Adipocyte (in vitro differentiated cells): ENCODE measurements around the gene ATPAF2.

Experiments used
- DNase-seq: peaks from one replicate; pipeline ENCODE4 v3.0.0-alpha.2; 2015; ENCODE audit warnings: low read depth
- H3K27me3 ChIP-seq: replicated peaks from 2 replicates; pipeline ENCODE4 v1.7.0; 2013; ENCODE audit warnings: mild to moderate bottlenecking, low read length, moderate library complexity; ENCODE audit not compliant: control insufficient read depth, insufficient read depth
- H3K36me3 ChIP-seq: 2 replicates; pipeline ENCODE4 v1.7.0; 2013; ENCODE audit warnings: low read length, mild to moderate bottlenecking, moderate library complexity; ENCODE audit not compliant: control insufficient read depth, insufficient read depth, severe bottlenecking
- H3K4me1 ChIP-seq: 2 replicates; pipeline ENCODE4 v1.7.0; 2013; ENCODE audit warnings: mild to moderate bottlenecking, low read length, moderate library complexity; ENCODE audit not compliant: control insufficient read depth, insufficient read depth
- H3K4me3 ChIP-seq: 2 replicates; pipeline ENCODE4 v1.7.0; 2013; ENCODE audit warnings: mild to moderate bottlenecking, low read length, moderate library complexity
- H3K9ac ChIP-seq: 2 replicates; pipeline ENCODE4 v1.7.0; 2013; ENCODE audit warnings: mild to moderate bottlenecking, low read length, moderate library complexity
- H3K9me3 ChIP-seq: 2 replicates; pipeline ENCODE4 v1.7.0; 2013; ENCODE audit warnings: mild to moderate bottlenecking, low read length, moderate library complexity; ENCODE audit not compliant: control insufficient read depth

Gene ATPAF2

DNA sequence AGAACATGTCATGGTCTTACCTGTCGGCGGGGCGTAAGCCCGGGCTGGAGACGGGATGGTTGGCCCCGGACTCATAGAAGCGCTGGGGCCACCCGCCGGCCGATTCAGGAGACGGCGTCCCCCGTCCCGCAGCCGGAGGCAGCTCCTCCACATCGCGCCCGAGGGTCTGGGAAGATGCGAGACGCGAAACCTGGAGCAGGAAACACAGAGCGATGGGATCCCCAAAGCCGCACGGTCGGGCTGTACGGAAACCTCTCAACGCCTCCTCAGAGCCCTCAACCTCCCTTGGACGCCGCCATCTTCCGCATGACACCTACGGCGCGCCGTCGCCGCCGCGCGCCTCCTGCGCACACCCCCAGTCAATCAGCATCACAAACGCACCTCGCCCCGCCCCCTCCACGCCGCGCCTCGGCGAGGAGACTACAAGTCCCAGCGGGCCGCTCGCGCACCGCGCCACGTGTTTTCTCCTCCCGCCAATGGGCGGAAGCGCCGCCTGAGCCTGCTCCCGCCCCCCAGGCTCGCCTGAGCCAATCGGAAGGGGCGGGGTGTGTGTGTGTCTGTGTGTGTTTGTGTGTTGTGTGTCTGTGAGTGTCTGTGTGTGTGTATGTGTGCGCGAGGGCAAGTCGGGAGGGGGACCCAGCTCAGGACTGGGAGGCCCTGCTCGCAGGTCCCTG is at the start of gene ATPAF2, which contains the start of gene GID4:
TSS of gene ATPAF2 (minus strand) at position 308 of the 674 bp plus-strand sequence. CDS start at position 153, 155 bp downstream.
TSS of gene GID4 (plus strand) at position 548 of the 674 bp plus-strand sequence. CDS start at position 605, 57 bp downstream.
- DNase-seq: peak; percentile 100

DNA sequence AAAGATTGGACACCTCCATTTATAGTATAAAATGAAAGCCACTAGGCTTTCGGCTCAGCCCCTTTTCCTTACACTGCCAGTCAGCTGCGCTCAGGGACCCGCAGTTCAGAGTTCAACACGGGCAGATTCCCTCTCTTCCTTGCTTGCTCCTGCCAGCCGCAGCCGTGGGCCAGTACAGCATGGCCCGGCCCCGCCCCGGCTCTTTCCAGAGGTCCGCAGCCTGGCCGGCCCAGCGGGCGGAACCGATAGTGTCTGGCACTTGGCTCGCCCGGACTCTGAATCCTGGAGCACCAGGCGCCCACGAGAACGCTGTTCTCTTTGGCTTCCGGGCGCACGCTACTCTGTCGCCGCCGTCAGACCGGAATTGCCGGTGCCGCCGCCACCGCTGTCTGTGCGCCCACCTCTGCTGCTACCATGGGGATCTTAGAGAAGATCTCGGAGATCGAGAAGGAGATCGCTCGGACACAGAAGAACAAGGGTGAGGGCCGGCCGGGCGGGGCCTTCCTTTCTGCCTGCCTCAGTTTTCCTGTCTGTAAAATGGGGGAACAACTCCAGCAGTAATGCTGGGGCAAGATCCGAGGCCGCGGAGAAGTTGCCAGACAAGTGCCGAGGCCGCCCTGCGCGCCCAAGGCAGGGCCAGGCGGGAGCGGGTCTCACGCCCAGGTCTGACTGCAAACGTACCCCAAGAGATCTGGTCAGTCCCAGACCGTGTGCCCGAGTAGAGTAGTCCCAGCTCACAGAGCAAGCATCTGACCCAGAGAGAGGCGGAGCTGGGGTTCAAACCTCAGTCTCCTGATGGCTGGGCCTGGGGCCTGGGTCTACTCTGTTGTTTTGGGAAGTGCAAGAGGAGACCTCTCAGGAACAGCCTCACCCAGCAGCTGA is 48.9 kb upstream of the ATPAF2 start, which contains the start of gene DRG2:
TSS of gene DRG2 (plus strand) at position 339 of the 882 bp plus-strand sequence. CDS start at position 415, 76 bp downstream.
- peaks cover 6% of the 10 kb centered on the region for H3K4me1 ChIP-seq
- peak; percentile 96 for DNase-seq
- peaks cover 10% of the 10 kb centered on the region for H3K36me3 ChIP-seq
- H3K9me3 ChIP-seq: no peaks in the 10 kb centered on the region
- peak within 1 kb of the TSS; percentile 96 for H3K9ac ChIP-seq
- peak within 1 kb of the TSS; percentile 97 for H3K4me3 ChIP-seq
- no peaks in the 10 kb centered on the region for H3K27me3 ChIP-seq

More for the DNA sequence above, at the start of gene ATPAF2, which contains the start of gene GID4:
- Histone ChIP-seq H3K27me3 (no peaks in the 10 kb centered on the region), H3K4me3 (peak within 1 kb of the TSS; percentile 98), H3K4me1 (peaks cover 34% of the 10 kb centered on the region), H3K9ac (peak within 1 kb of the TSS; percentile 93), H3K36me3 (no peaks in the 10 kb centered on the region), H3K9me3 (no peaks in the 10 kb centered on the region)

DNA sequence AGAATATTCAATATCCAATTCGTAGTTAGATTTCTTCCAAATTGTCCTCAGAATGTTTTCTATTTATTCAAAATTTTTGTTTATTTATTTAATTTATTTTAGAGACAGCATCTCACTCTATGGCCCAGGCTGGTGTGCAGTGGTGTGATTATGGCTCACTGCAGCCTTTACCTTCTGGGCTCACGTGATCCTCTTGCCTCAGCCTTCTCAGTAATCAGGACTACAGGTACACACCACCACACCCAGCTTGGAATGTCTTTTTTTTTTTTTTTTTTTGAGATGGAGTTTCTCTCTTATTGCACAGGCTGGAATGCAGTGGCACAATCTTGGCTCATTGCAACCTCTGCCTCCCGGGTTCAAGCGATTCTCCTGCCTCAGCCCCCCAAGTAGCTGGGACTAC is 45.3 kb upstream of the ATPAF2 start:
- H3K4me1 ChIP-seq: peaks cover 6% of the 10 kb centered on the region
- no peaks in the 10 kb centered on the region for H3K9me3 ChIP-seq
- no peak for DNase-seq
- H3K36me3 ChIP-seq: no peaks in the 10 kb centered on the region
- no peak overlapping the region for H3K4me3 ChIP-seq
- no peaks in the 10 kb centered on the region for H3K27me3 ChIP-seq
- H3K9ac ChIP-seq: no peak overlapping the region

DNA sequence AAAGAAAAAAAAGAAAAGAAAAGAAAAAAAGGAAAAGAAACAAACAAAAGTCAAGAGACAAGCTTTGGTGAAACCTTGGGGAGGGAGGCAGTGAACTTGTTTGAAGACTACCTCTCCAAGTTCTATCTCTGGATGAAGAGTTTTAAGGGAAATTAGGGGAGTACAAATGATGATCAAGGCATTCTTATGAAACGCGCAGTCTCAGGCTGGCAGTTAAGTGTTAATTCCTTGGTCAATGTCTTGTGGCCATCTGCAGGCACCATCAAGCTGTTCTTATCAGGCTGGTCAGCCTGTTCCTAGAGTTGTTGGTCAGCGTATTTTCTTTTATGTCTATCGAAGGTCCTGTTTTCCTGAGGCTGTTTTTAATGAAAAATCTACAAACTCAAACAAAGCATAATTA is 40.6 kb upstream of the ATPAF2 start:
- no peaks in the 10 kb centered on the region for H3K4me1 ChIP-seq
- H3K27me3 ChIP-seq: no peaks in the 10 kb centered on the region
- H3K4me3 ChIP-seq: no peak overlapping the region
- no peak overlapping the region for H3K9ac ChIP-seq
- H3K36me3 ChIP-seq: no peaks in the 10 kb centered on the region
- H3K9me3 ChIP-seq: no peaks in the 10 kb centered on the region
- no peak for DNase-seq

DNA sequence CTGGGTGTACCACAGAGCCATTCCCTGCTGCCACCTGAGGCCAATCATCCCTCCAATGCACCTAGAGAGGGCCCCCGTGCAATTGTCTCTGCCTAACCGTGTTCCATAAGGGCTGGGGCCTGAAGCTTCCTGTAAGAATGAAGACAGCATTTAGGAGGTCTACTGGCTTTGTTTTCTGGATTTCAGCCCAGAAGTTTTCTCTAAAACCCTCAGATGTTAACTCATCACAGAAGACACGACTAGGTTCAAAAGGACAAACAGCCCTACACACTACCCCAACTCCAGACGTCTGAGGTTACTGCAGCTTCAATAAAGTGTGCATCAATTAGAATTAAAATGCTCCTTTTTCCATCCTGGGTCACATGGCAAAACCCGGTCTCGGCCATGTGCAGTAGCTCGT is 38.0 kb upstream of the ATPAF2 start:
- Histone ChIP-seq H3K4me3 (no peak overlapping the region), H3K9me3 (no peaks in the 10 kb centered on the region), H3K9ac (no peak overlapping the region), H3K4me1 (no peaks in the 10 kb centered on the region), H3K27me3 (no peaks in the 10 kb centered on the region), H3K36me3 (no peaks in the 10 kb centered on the region)
- no peak for DNase-seq

DNA sequence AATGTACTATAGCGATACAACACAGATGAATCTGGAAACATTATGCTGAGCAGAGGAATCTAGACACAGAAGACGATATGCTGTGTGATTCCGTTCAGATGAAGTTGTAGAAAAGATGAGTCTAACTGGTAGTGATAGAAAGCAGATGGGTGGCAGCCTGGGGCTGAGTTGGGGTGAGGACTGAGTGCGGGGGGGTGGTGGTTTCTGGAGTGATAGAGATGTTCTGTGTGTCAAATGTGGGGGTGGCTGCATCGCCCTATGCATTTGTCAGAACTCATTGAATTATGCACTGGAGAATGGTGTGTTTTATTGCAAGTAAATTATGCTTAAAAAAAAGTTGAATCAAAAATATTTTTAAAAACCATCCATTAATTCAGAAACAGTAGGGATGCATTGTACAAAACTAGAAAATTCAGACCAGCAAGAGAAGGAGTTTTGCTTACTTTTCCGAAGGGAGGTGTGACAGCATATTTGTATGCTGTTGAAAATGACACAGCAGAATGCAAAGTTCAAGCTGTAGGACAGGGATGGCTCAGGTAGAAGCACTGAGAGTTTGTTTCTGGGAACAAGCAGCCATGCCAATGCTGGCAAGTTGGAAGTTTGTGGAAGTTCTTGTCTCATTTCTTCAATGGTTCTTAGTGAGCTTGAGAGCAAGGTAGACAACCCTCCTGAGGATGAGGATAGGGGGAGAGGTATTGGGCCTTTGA is 35.8 kb upstream of the ATPAF2 start:
- Histone ChIP-seq H3K4me1 (peaks cover 13% of the 10 kb centered on the region), H3K4me3 (no peak overlapping the region), H3K36me3 (no peaks in the 10 kb centered on the region), H3K27me3 (no peaks in the 10 kb centered on the region), H3K9me3 (no peaks in the 10 kb centered on the region), H3K9ac (no peak overlapping the region)
- DNase-seq: no peak

DNA sequence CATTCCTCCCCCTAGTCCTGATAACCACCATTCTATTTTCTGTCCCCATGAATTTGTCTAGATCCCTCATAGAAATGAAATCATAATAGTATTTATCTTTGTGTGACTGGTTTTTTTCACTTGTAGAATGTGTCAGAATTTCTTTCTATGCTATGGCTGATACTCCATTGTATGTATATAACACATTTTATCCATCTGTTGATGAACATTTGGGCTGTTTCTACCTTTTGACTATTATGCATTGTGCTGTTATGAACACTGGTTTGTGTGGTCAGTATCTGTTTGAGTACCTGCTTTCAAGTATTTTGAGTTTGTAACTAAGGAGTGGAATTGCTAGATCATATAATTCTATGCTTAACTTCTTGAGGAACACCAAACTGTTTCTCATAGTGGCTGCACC is 32.8 kb upstream of the ATPAF2 start:
- no peak overlapping the region for H3K4me3 ChIP-seq
- no peak overlapping the region for H3K9ac ChIP-seq
- no peaks in the 10 kb centered on the region for H3K9me3 ChIP-seq
- H3K27me3 ChIP-seq: no peaks in the 10 kb centered on the region
- peaks cover 13% of the 10 kb centered on the region for H3K4me1 ChIP-seq
- H3K36me3 ChIP-seq: peaks cover 7% of the 10 kb centered on the region
- no peak for DNase-seq

DNA sequence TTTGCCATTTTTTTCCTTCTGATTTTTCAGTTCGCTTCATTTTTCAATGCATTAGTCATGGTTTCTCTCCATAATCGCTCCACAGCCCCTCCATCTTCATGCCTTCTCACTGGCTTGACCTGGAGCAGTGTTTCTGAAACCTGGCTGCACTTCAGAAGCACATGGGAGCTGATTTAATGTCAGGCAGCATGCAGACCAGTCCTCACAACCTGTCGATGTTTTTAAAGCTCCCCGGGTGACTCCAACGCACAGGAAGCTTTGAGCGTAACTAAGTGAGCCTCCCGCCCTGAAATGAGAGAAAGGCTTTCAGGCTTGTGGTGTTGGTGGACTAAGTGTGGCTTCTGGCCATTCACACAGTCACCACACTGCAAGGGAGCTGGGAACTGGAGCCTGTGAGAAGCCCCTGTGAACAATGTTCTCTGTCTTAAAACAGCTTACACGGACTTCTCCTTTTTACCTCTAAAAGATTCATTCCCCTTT is 31.9 kb upstream of the ATPAF2 start:
- Histone ChIP-seq H3K4me1 (peaks cover 13% of the 10 kb centered on the region), H3K36me3 (peaks cover 13% of the 10 kb centered on the region), H3K9me3 (no peaks in the 10 kb centered on the region), H3K27me3 (no peaks in the 10 kb centered on the region), H3K4me3 (peak overlapping the region; percentile 73), H3K9ac (peak overlapping the region; percentile 55)
- DNase-seq: peak; percentile 52

DNA sequence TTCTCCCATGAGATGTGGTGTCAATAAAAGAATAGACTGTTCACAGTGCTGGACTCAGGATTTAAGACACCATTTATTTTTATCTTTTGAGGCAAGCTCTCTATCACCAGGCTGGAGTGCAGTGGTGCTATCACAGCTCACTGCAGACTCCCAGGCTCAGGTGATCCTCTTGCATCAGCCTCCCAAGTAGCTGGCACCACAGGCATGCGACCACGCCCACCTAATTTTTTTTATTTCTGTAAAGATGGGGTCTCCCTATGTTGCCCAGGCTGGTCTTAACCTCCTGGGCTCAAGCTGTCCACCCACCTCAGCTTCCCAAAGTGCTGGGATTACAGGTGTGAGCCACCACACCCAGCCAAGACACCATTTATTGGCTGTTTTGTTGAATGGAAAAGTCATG is 30.1 kb upstream of the ATPAF2 start:
- H3K9me3 ChIP-seq: no peaks in the 10 kb centered on the region
- no peak overlapping the region for H3K4me3 ChIP-seq
- H3K4me1 ChIP-seq: peaks cover 13% of the 10 kb centered on the region
- DNase-seq: no peak
- peaks cover 31% of the 10 kb centered on the region for H3K36me3 ChIP-seq
- no peak overlapping the region for H3K9ac ChIP-seq
- no peaks in the 10 kb centered on the region for H3K27me3 ChIP-seq

DNA sequence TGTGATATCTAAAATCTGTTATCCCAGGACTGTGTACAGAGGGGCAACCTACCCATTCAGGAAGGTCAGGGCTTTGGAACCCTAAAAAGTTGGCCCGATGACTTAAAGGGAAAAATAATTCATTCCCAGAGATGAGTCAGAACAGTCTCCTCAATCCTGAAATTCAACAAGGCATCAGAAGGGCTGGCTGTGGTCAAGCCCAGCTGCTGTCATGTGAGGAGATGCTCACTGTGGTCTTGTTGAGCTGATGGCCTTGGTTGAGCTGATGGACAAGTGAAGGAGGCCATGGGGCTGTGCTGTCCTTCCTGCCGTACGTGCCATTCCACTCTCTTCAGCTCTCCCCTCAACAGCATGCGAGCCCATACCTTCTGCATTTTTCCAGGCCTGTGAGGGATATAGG is 27.9 kb upstream of the ATPAF2 start:
- no peak overlapping the region for H3K9ac ChIP-seq
- H3K4me1 ChIP-seq: peaks cover 13% of the 10 kb centered on the region
- H3K27me3 ChIP-seq: no peaks in the 10 kb centered on the region
- H3K9me3 ChIP-seq: no peaks in the 10 kb centered on the region
- no peak for DNase-seq
- no peak overlapping the region for H3K4me3 ChIP-seq
- peaks cover 46% of the 10 kb centered on the region for H3K36me3 ChIP-seq

DNA sequence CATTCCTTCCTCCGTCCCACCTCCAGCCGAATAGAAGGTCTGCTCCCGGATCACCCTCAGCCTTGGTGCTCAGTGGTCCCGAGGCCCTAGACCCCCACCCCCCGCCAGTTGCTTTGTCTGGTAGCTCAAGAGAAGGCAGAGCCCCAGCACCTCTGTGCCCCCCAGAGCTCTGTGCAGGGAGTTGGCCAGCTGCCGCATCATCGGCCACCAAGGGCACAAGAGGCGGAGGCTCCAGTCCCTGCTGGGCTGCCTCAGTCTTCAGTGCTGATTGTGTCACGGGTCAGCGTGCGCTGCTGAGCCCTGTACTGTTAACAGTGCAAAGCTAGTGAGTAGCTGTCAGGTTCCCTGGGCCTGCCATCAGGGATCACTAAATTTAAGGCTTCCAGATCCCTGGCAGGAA is 26.6 kb upstream of the ATPAF2 start:
- Histone ChIP-seq H3K27me3 (no peaks in the 10 kb centered on the region), H3K36me3 (peaks cover 58% of the 10 kb centered on the region), H3K9me3 (no peaks in the 10 kb centered on the region), H3K4me1 (peaks cover 5% of the 10 kb centered on the region), H3K4me3 (no peak overlapping the region), H3K9ac (no peak overlapping the region)
- DNase-seq: no peak
